Epithelial cell of esophagus (primary cell): Measurements from ENCODE around the gene GLDC.

Experiments used
- DNase-seq: peaks from one replicate; pipeline ENCODE4 v3.0.0; 2010; ENCODE audit warnings: low read depth
- H3K4me3 ChIP-seq: 2 replicates; pipeline ENCODE4 v1.5.1; 2011; ENCODE audit warnings: mild to moderate bottlenecking, low read length, control low read depth
- CTCF ChIP-seq: IDR thresholded peaks from 2 replicates; pipeline ENCODE4 v1.5.1; 2011; ENCODE audit warnings: low read depth, mild to moderate bottlenecking, low read length, control low read depth, inconsistent platforms; ENCODE audit not compliant: insufficient read depth; ENCODE audit errors: missing control alignments

The GLDC gene

DNA sequence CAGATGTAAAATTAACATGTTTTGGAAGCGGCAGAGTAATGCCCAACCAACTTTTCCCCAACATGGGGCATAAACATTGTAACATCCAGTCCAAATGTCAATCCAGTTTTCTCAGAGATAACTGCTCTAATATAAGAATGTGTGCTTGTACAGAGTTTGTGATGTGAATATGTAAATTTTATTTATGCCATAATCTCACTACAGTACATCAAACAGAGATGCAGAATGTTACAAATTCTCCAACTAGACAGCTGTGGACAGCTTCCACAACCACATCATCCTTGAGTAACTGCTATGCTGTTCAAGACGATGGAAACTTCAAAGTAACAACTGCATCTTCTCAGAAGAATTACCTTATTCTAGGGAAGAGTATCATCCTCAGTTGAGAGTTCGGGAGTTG, 109.9 kb downstream of the GLDC start:
- H3K4me3 ChIP-seq, result no peak overlapping the region
- no peak for DNase-seq
- TF ChIP-seq CTCF, result no peak

GRCh38 chr9:6525326-6526045, 120.0 kb downstream of the GLDC start:
- no peak for DNase-seq
- H3K4me3 ChIP-seq, result no peak overlapping the region
- TF ChIP-seq CTCF, result no peak

DNA sequence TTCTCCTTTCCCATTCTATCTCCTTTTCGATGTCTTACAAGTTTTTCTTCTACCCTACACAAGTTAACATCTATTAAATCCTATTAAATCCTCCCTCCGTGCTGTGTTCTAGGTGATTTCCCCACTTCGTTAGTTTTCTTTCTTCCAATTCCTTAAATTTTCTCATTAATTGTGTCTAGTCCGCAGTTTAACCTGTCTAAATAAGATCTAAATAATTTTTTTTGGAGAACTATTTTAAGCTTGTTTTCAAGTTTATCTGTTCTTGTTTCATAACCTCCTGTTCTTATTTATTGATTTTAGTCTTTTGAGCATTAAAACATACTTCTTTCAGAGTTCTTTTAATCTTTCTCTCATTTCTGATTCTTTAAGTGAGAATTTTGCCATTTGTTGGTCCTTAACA, 123.3 kb downstream of the GLDC start:
- DNase-seq, result no peak
- H3K4me3 ChIP-seq, result no peak overlapping the region
- TF ChIP-seq CTCF, result no peak

- H3K4me3 ChIP-seq, result no peak overlapping the region
- no peak for TF ChIP-seq CTCF
- DNase-seq, result no peak
Observed at GRCh38 chr9:6512085-6512657, 133.4 kb downstream of the GLDC start.

- no peak overlapping the region for H3K4me3 ChIP-seq
Observed at GRCh38 chr9:6506571-6506970, 139.0 kb downstream of the GLDC start.

DNA sequence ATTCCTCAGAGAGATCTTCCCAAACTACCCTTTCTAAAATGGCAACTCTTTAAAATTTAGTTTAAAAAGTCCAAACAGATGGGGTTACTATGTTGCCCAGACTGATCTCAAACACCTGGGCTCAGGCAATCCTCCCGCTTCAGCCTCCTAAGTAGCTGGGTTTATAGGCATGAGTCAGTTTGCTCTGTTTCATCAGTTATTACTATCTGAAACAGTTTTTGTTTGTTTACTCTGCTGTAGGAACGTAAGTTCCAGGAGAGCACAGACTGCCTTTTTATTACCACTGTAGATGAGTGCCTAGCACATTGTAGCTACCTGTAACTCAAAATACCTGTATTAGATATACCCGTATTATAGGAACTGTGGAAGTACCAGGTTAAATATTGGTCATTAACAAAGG, 143.1 kb downstream of the GLDC start:
- no peak overlapping the region for H3K4me3 ChIP-seq
- DNase-seq, result peak; percentile 49
- TF ChIP-seq CTCF, result no peak

More at GRCh38 chr9:6506571-6506970, 139.0 kb downstream of the GLDC start:
- peak; percentile 27 for DNase-seq
- no peak for TF ChIP-seq CTCF
